Nucleus accumbens (tissue), 56 donors: Measurements from ENCODE around the gene TARDBP.
"Not testable (repeated sequence)": the region's sequence is repeated elsewhere in the genome, so short reads cannot be mapped to it uniquely, and the experiment has no call there.

Source experiments
- DNase-seq, 56 donors: peaks; one replicate each; lab custom pipeline; 2025; lab: John Stamatoyannopoulos, UW

The TARDBP gene

GRCh38 chr1:11012260-11013159, at the start of gene TARDBP:
TSS of gene TARDBP (plus strand) at chr1:11012654. CDS start at chr1:11013728, 1,074 bp downstream.
- peak; percentile 29 to 98 (median 90) for DNase-seq

GRCh38 chr1:10965546-10966226, 46.8 kb upstream of the TARDBP start:
- peak in 2 of 56 donors; percentile 10 to 15 for DNase-seq

GRCh38 chr1:10967090-10967489, 45.4 kb upstream of the TARDBP start:
- DNase-seq = no peak

GRCh38 chr1:10968411-10968826, 44.0 kb upstream of the TARDBP start:
- peak in 25 of 56 donors; percentile 3 to 63 (median 22) for DNase-seq

- DNase-seq = no peak
Measured at GRCh38 chr1:10969267-10969970, 43.0 kb upstream of the TARDBP start.

GRCh38 chr1:10969971-10970332, 42.5 kb upstream of the TARDBP start:
- no peak for DNase-seq

- peak in 1 of 56 donors; percentile 7 for DNase-seq
Measured at GRCh38 chr1:10973552-10973951, 38.9 kb upstream of the TARDBP start.

GRCh38 chr1:10973956-10974881, 38.2 kb upstream of the TARDBP start:
- no peak for DNase-seq

GRCh38 chr1:10975567-10976326, 36.7 kb upstream of the TARDBP start:
- peak in 6 of 56 donors; percentile 6 to 43 (median 19) for DNase-seq

GRCh38 chr1:10978719-10979118, 33.7 kb upstream of the TARDBP start:
- DNase-seq = no peak

- peak in 54 of 56 donors; percentile 18 to 88 (median 74) for DNase-seq
Measured at GRCh38 chr1:10979483-10979920, 33.0 kb upstream of the TARDBP start.

- DNase-seq = peak; percentile 26 to 92 (median 80)
Measured at GRCh38 chr1:10980094-10980577, 32.3 kb upstream of the TARDBP start.

GRCh38 chr1:10980841-10981727, 31.4 kb upstream of the TARDBP start:
- DNase-seq = peak in 53 of 56 donors; percentile 31 to 90 (median 73)

- no peak for DNase-seq
Measured at GRCh38 chr1:10986525-10986890, 25.9 kb upstream of the TARDBP start.

GRCh38 chr1:10987840-10988417, 24.5 kb upstream of the TARDBP start:
- no peak for DNase-seq

- DNase-seq = no peak
Measured at GRCh38 chr1:10989095-10989494, 23.4 kb upstream of the TARDBP start.

- not testable (repeated sequence) for DNase-seq
Measured at GRCh38 chr1:10989920-10990516, 22.4 kb upstream of the TARDBP start.
